GM12878 (cell line): Measurements from ENCODE around the gene BCO1. TPM values are rescaled to one million over a fixed set of nuclear protein-coding genes. Genes with fewer than 3 reads are reported as not detected.

Experiments used
- ATF7 ChIP-seq: fragments of 450-650 bp; IDR thresholded peaks from 2 replicates; pipeline ENCODE4 v1.6.1; 2016; ENCODE audit warnings: low read depth, mild to moderate bottlenecking
- BHLHE40 ChIP-seq, 2 experiments: fragments of 450-650 bp in 1 of 2; IDR thresholded peaks; 2 replicates each; pipeline ENCODE4 v1.6.1; 2011 to 2017; ENCODE audit warnings: low read depth in 2 of 2, borderline replicate concordance in 1 of 2, improper control_type of control experiment in 1 of 2, low read length in 1 of 2, mild to moderate bottlenecking in 1 of 2
- EP300 ChIP-seq, 2 experiments: fragments of 150-350 bp in 1 of 2; IDR thresholded peaks; 2 replicates each; pipeline ENCODE4 v1.6.1; 2011 to 2012; ENCODE audit warnings: low read depth in 2 of 2, low read length in 2 of 2, borderline replicate concordance in 1 of 2, improper control_type of control experiment in 1 of 2, inconsistent platforms in 1 of 2; ENCODE audit not compliant: control insufficient read depth in 1 of 2
- HDAC2 ChIP-seq: fragments of 200-600 bp; sonication (generic); IDR thresholded peaks from 2 replicates; pipeline ENCODE4 v1.6.1; 2017
- IKZF2 ChIP-seq, 2 experiments: fragments of 450-650 bp; IDR thresholded peaks; 2 replicates each; pipeline ENCODE4 v1.6.1; 2017; ENCODE audit warnings: mild to moderate bottlenecking in 2 of 2, moderate library complexity in 2 of 2
- JUND ChIP-seq: IDR thresholded peaks from 2 replicates; pipeline ENCODE4 v1.6.1; 2012; ENCODE audit warnings: low read depth, mild to moderate bottlenecking, low read length, improper control_type of control experiment, moderate library complexity
- MAX ChIP-seq: IDR thresholded peaks from 2 replicates; pipeline ENCODE4 v1.6.1; 2012; ENCODE audit warnings: low read depth, low read length, improper control_type of control experiment
- MTA2 ChIP-seq: fragments of 450-650 bp; IDR thresholded peaks from 2 replicates; pipeline ENCODE4 v1.6.1; 2016; ENCODE audit warnings: low read depth, mild to moderate bottlenecking, moderate library complexity
- PML ChIP-seq: IDR thresholded peaks from 2 replicates; pipeline ENCODE4 v1.6.1; 2012; ENCODE audit warnings: low read length, inconsistent platforms
- POU2F2 ChIP-seq: IDR thresholded peaks from 3 replicates; pipeline ENCODE4 v1.6.1; 2011; ENCODE audit warnings: low read depth, mild to moderate bottlenecking, low read length, borderline replicate concordance
- RBBP5 ChIP-seq: fragments of 200-600 bp; sonication (generic); conservative IDR thresholded peaks from 2 replicates; pipeline ENCODE4 v1.6.1; 2016
- RELA ChIP-seq: fragments of 450-650 bp; IDR thresholded peaks from 2 replicates; pipeline ENCODE4 v1.8.0; 2014; ENCODE audit warnings: borderline replicate concordance; ENCODE audit not compliant: partially characterized antibody
- RELB ChIP-seq: fragments of 450-650 bp; IDR thresholded peaks from 2 replicates; pipeline ENCODE4 v1.6.1; 2017; ENCODE audit warnings: low read depth, mild to moderate bottlenecking, moderate library complexity
- SREBF2 ChIP-seq: IDR thresholded peaks from 2 replicates; pipeline ENCODE4 v1.6.1; 2012; ENCODE audit warnings: mild to moderate bottlenecking, low read length
- SUPT20H ChIP-seq: IDR thresholded peaks from 2 replicates; pipeline ENCODE4 v1.6.1; 2011; ENCODE audit warnings: low read depth, mild to moderate bottlenecking, low read length, moderate library complexity, borderline replicate concordance; ENCODE audit not compliant: control insufficient read depth
- TARDBP ChIP-seq: IDR thresholded peaks from 2 replicates; pipeline ENCODE4 v1.6.1; 2016; ENCODE audit warnings: borderline replicate concordance
- TCF7 ChIP-seq: IDR thresholded peaks from 2 replicates; pipeline ENCODE4 v1.6.1; 2014; ENCODE audit warnings: antibody characterized with exemption, borderline replicate concordance
- polyA plus RNA-seq, 11 experiments: library from polyadenylated mRNA; depleted of rRNA in 4 of 11; unstranded in 6 of 11; stranded (reverse) in 5 of 11; fragments of >200 nt; fragmentation: Nextera tagmentation in 4 of 11; fragmentation: Illumina TruSeq in 1 of 11; extraction: Ambion mirVana in 4 of 11; extraction: Trizol in 1 of 11; gene quantifications; 1 replicate in 1 of 11; 2 replicates in 10 of 11; pipeline versions ENCODE4 v1.2.1 to v1.2.3, GENCODE V29; 2011 to 2016; ENCODE audit warnings: inconsistent platforms in 2 of 11, missing spikeins in 2 of 11, low read depth in 1 of 11
- total RNA-seq, 4 experiments: library from RNA; depleted of rRNA in 3 of 4; stranded (reverse); fragments of >200 nt in 3 of 4; fragmentation: Illumina TruSeq in 1 of 4; extraction: Trizol in 1 of 4; gene quantifications; 2 replicates each; pipeline versions ENCODE4 v1.2.1 to v1.2.3, GENCODE V29; 2013 to 2021
- TF ChIP-seq, protein P1 (sequence below): fragments of 450-650 bp; IDR thresholded peaks from 2 replicates; pipeline ENCODE4 v1.6.1; 2017; ENCODE audit warnings: borderline replicate concordance
- TF ChIP-seq, protein P2 (sequence below): IDR thresholded peaks from 2 replicates; pipeline ENCODE4 v1.6.1; 2011; ENCODE audit warnings: low read depth, mild to moderate bottlenecking, low read length, moderate library complexity, borderline replicate concordance; ENCODE audit errors: extremely low read depth
- TF ChIP-seq, protein P3 (sequence below): fragments of 450-650 bp; IDR thresholded peaks from 2 replicates; pipeline ENCODE4 v1.6.1; 2018; ENCODE audit warnings: mild to moderate bottlenecking, low read depth, moderate library complexity; ENCODE audit not compliant: partially characterized antibody
- TF ChIP-seq, protein P4 (sequence below): fragments of 450-650 bp; IDR thresholded peaks from 2 replicates; pipeline ENCODE4 v1.6.1; 2017; ENCODE audit warnings: mild to moderate bottlenecking, low read depth, inconsistent platforms; ENCODE audit not compliant: poor library complexity, severe bottlenecking

Gene BCO1
- total and polyA plus RNA-seq, 10 of the 15 experiments (the other 5 are each of a cell fraction or from before 2014, with no cell fraction given): 0.09 to 0.21 (median 0.14) TPM; not detected in 7

DNA sequence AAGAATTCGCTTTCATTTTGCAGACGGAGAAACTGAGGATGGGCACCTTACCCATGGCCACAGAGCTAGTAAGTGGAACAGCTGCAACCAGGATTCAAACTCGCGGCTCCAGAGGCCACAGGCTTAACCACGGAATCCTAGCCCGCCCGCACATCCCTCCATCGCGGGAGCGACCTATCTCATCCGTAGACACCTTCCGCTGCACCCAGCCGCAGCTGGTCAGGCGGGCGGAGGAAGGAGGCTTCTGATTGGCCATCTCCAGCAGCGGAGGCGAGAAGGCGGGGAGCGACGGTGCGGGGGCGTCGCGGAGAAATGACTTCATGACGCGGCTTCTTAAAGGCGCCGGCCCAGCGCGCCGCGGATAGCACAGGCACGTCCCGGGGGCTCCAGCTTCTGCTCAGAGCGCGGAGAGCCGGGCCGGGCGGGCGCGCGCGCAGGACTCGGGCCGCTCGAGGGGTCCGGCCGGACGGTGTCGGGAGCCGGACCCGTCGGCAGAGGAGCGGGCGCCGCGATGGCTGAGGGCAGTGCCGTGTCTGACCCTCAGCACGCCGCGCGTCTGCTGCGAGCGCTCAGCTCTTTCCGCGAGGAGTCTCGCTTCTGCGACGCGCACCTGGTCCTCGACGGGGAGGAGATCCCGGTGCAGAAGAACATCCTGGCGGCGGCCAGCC, 76.2 kb downstream of the BCO1 start, which contains the start of gene GAN (continued):
- TF ChIP-seq POU2F2 (0 out of 3 replicates have a peak, but pooled peaks have one; percentile 15), RELA (peak; percentile 9), BHLHE40 (IDR thresholded peaks at IDR 0.05; ENCODE audit: borderline replicate concordance in 1 of 2, low read depth in 2 of 2, low read length in 1 of 2) (peak; percentile 54 to 68; a peak in 2 of 4 replicates), IKZF2 (IDR thresholded peaks at IDR 0.05) (peak; percentile 60 to 70; a peak in 3 of 4 replicates), TCF7 (no peak), MAX (peak; percentile 55; the same call in 1 of the 2 replicates), HDAC2 (no peak), SUPT20H (no peak), ATF7 (peak; percentile 82), PML (peak; percentile 90), RBBP5 (no peak), EP300 (IDR thresholded peaks at IDR 0.05; ENCODE audit: borderline replicate concordance in 1 of 2, control insufficient read depth in 1 of 2, low read depth in 2 of 2, low read length in 2 of 2) (no peak), RELB (peak; percentile 90), MTA2 (0 out of 2 replicates have a peak, but pooled peaks have one; percentile 20), SREBF2 (peak; percentile 20; the same call in 1 of the 2 replicates), JUND (no peak), TARDBP (no peak)
- TF ChIP-seq, protein P1, sequence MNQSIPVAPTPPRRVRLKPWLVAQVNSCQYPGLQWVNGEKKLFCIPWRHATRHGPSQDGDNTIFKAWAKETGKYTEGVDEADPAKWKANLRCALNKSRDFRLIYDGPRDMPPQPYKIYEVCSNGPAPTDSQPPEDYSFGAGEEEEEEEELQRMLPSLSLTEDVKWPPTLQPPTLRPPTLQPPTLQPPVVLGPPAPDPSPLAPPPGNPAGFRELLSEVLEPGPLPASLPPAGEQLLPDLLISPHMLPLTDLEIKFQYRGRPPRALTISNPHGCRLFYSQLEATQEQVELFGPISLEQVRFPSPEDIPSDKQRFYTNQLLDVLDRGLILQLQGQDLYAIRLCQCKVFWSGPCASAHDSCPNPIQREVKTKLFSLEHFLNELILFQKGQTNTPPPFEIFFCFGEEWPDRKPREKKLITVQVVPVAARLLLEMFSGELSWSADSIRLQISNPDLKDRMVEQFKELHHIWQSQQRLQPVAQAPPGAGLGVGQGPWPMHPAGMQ: peak; percentile 77
- TF ChIP-seq, protein P2, sequence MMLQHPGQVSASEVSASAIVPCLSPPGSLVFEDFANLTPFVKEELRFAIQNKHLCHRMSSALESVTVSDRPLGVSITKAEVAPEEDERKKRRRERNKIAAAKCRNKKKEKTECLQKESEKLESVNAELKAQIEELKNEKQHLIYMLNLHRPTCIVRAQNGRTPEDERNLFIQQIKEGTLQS: peak; percentile 70; the same call in 1 of the 2 replicates
- TF ChIP-seq, protein P3, sequence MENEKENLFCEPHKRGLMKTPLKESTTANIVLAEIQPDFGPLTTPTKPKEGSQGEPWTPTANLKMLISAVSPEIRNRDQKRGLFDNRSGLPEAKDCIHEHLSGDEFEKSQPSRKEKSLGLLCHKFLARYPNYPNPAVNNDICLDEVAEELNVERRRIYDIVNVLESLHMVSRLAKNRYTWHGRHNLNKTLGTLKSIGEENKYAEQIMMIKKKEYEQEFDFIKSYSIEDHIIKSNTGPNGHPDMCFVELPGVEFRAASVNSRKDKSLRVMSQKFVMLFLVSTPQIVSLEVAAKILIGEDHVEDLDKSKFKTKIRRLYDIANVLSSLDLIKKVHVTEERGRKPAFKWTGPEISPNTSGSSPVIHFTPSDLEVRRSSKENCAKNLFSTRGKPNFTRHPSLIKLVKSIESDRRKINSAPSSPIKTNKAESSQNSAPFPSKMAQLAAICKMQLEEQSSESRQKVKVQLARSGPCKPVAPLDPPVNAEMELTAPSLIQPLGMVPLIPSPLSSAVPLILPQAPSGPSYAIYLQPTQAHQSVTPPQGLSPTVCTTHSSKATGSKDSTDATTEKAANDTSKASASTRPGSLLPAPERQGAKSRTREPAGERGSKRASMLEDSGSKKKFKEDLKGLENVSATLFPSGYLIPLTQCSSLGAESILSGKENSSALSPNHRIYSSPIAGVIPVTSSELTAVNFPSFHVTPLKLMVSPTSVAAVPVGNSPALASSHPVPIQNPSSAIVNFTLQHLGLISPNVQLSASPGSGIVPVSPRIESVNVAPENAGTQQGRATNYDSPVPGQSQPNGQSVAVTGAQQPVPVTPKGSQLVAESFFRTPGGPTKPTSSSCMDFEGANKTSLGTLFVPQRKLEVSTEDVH: no peak
- TF ChIP-seq, protein P4, sequence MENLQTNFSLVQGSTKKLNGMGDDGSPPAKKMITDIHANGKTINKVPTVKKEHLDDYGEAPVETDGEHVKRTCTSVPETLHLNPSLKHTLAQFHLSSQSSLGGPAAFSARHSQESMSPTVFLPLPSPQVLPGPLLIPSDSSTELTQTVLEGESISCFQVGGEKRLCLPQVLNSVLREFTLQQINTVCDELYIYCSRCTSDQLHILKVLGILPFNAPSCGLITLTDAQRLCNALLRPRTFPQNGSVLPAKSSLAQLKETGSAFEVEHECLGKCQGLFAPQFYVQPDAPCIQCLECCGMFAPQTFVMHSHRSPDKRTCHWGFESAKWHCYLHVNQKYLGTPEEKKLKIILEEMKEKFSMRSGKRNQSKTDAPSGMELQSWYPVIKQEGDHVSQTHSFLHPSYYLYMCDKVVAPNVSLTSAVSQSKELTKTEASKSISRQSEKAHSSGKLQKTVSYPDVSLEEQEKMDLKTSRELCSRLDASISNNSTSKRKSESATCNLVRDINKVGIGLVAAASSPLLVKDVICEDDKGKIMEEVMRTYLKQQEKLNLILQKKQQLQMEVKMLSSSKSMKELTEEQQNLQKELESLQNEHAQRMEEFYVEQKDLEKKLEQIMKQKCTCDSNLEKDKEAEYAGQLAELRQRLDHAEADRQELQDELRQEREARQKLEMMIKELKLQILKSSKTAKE: no peak
